CD14-positive monocyte (primary cell): Measurements from ENCODE around the gene LYRM2. TPM values are rescaled to one million over a fixed set of nuclear protein-coding genes. Genes with fewer than 3 reads are reported as not detected.

Experiments used
- DNase-seq, 3 donors: peaks; one replicate each; pipeline ENCODE4 v3.0.0-alpha.2; 2011 to 2022
- H2AFZ ChIP-seq: 2 replicates; pipeline ENCODE4 v1.6.0; 2012; ENCODE audit warnings: mild to moderate bottlenecking, low read depth, low read length, inconsistent platforms; ENCODE audit not compliant: insufficient read depth, poor library complexity, severe bottlenecking
- H3K27ac ChIP-seq, 2 donors: 1 replicate in 1 of 2; 2 replicates in 1 of 2; pipeline ENCODE4 v1.5.1; 2012 to 2013; ENCODE audit warnings: low read length in 2 of 2, control low read depth in 1 of 2, inconsistent platforms in 1 of 2, low read depth in 1 of 2, mild to moderate bottlenecking in 1 of 2
- H3K27me3 ChIP-seq, 2 donors: one replicate each; pipeline versions ENCODE4 v1.6.0 to v1.6.1; 2011 to 2013; ENCODE audit warnings: low read length in 2 of 2; ENCODE audit not compliant: control insufficient read depth in 2 of 2, insufficient read depth in 2 of 2
- H3K36me3 ChIP-seq, 2 donors: replicated peaks in 1 of 2; 1 replicate in 1 of 2; 2 replicates in 1 of 2; pipeline versions ENCODE4 v1.5.1 to v1.6.1; 2012 to 2013; ENCODE audit warnings: low read length in 2 of 2, control low read depth in 1 of 2, inconsistent platforms in 1 of 2, mild to moderate bottlenecking in 1 of 2; ENCODE audit not compliant: insufficient read depth in 2 of 2, control insufficient read depth in 1 of 2
- H3K4me1 ChIP-seq, 2 donors: 1 replicate in 1 of 2; 2 replicates in 1 of 2; pipeline versions ENCODE4 v1.5.1 to v1.6.1; 2012 to 2013; ENCODE audit warnings: low read length in 2 of 2, control low read depth in 1 of 2, inconsistent platforms in 1 of 2, mild to moderate bottlenecking in 1 of 2, moderate library complexity in 1 of 2; ENCODE audit not compliant: insufficient read depth in 2 of 2, control insufficient read depth in 1 of 2
- H3K4me2 ChIP-seq: replicated peaks from 2 replicates; pipeline ENCODE3; 2012; ENCODE audit warnings: low read length, moderate library complexity, mild to moderate bottlenecking; ENCODE audit not compliant: poor library complexity, severe bottlenecking; ENCODE audit errors: extremely low read depth
- H3K4me3 ChIP-seq, 3 experiments: fragments of 200-600 bp in 1 of 3; sonication (generic) in 1 of 3; replicated peaks in 1 of 3; 1 replicate in 2 of 3; 2 replicates in 1 of 3; pipeline ENCODE4 v1.5.1; 2011 to 2013; ENCODE audit warnings: low read length in 3 of 3, mild to moderate bottlenecking in 3 of 3, control low read depth in 2 of 3, low read depth in 2 of 3, inconsistent platforms in 1 of 3, moderate library complexity in 1 of 3
- H3K79me2 ChIP-seq: 2 replicates; pipeline ENCODE4 v1.6.0; 2012; ENCODE audit warnings: mild to moderate bottlenecking, control low read depth, inconsistent platforms, low read length, moderate library complexity; ENCODE audit not compliant: insufficient read depth
- H3K9ac ChIP-seq: 2 replicates; pipeline ENCODE4 v1.6.0; 2017; ENCODE audit warnings: low read length, mild to moderate bottlenecking; ENCODE audit not compliant: insufficient read depth, poor library complexity, severe bottlenecking
- H3K9me3 ChIP-seq, 2 donors: replicated peaks in 1 of 2; 1 replicate in 1 of 2; 2 replicates in 1 of 2; pipeline versions ENCODE4 v1.5.1 to v1.6.1; 2012 to 2013; ENCODE audit warnings: low read length in 2 of 2, control low read depth in 1 of 2; ENCODE audit not compliant: control insufficient read depth in 1 of 2, insufficient read depth in 1 of 2
- H4K20me1 ChIP-seq: 2 replicates; pipeline ENCODE4 v1.6.0; 2012; ENCODE audit warnings: mild to moderate bottlenecking, low read length, control low read depth, moderate library complexity; ENCODE audit not compliant: insufficient read depth
- H3K27ac Mint-ChIP-seq, 7 donors: one replicate each; pipeline ENCODE4 v1.8.0; 2020; ENCODE audit warnings: mild to moderate bottlenecking in 7 of 7, mixed read lengths in 7 of 7, moderate library complexity in 6 of 7, inconsistent platforms in 2 of 7
- H3K27me3 Mint-ChIP-seq, 3 donors: one replicate each; pipeline ENCODE4 v1.8.0; 2021 to 2022; ENCODE audit warnings: low read depth in 3 of 3, mild to moderate bottlenecking in 3 of 3, mixed read lengths in 3 of 3, moderate library complexity in 3 of 3, inconsistent platforms in 1 of 3
- H3K36me3 Mint-ChIP-seq, 2 donors: one replicate each; pipeline ENCODE4 v1.8.0; 2020; ENCODE audit warnings: mixed read lengths in 2 of 2, inconsistent platforms in 1 of 2, mild to moderate bottlenecking in 1 of 2
- H3K4me1 Mint-ChIP-seq: one replicate; pipeline ENCODE4 v1.8.0; 2020; ENCODE audit warnings: mild to moderate bottlenecking, mixed read lengths
- H3K4me3 Mint-ChIP-seq, 2 donors: one replicate each; pipeline ENCODE4 v1.8.0; 2020; ENCODE audit warnings: mild to moderate bottlenecking in 2 of 2, mixed read lengths in 2 of 2, moderate library complexity in 1 of 2
- H3K9me3 Mint-ChIP-seq, 7 donors: one replicate each; pipeline ENCODE4 v1.8.0; 2020 to 2022; ENCODE audit warnings: mixed read lengths in 7 of 7, mild to moderate bottlenecking in 6 of 7, moderate library complexity in 6 of 7, inconsistent platforms in 2 of 7
- CTCF ChIP-seq: fragments of 200-600 bp; IDR thresholded peaks from one replicate; pipeline ENCODE4 v1.8.0; 2022; ENCODE audit warnings: antibody characterized with exemption, mild to moderate bottlenecking
- WGBS: methylation state at CpG from one replicate; pipeline ENCODE4 v1.1.5; 2013; ENCODE audit warnings: missing lambda C conversion rate; ENCODE audit not compliant: insufficient coverage; 5-methylcytosine and 5-hydroxymethylcytosine counted together
- intact Hi-C, 2 donors: fragments of 100-400 bp; cut with micrococcal nuclease; formaldehyde crosslinking; loops; one replicate each; pipeline versions ENCODE4 v1.15.0 to v1.15.1; 2023
- polyA plus RNA-seq, 3 donors: library from polyadenylated mRNA; depleted of rRNA in 1 of 3; unstranded in 2 of 3; stranded (reverse) in 1 of 3; fragments of 300-500 nt in 2 of 3; fragments of >200 nt in 1 of 3; fragmentation: Illumina TruSeq in 2 of 3; gene quantifications; 1 replicate in 2 of 3; 2 replicates in 1 of 3; pipeline ENCODE4 v1.2.3, GENCODE V29; 2012 to 2021

LYRM2 gene
- polyA plus RNA-seq, 3 donors: 13.2 to 64.0 (median 58.1) TPM

- H3K4me1 Mint-ChIP-seq: no peaks in the 10 kb centered on the region
Measured at GRCh38 chr6:89567630-89568390, 70.7 kb downstream of the LYRM2 start.

More at GRCh38 chr6:89567630-89568390, 70.7 kb downstream of the LYRM2 start:
- H3K4me1 ChIP-seq: no peaks in the 10 kb centered on the region
- Mint-ChIP-seq H3K27me3 (peaks cover 0 to 1% (median 0%) of the 10 kb centered on the region in 3 donors), H3K9me3 (peaks cover 0 to 4% (median 0%) of the 10 kb centered on the region in 7 donors), H3K4me3 (no peak overlapping the region), H3K27ac (no peak overlapping the region), H3K36me3 (no peaks in the 10 kb centered on the region)
- no peak overlapping the region for H3K4me3 ChIP-seq
- H3K4me2 ChIP-seq: no peak overlapping the region
- no peak overlapping the region for H2AFZ ChIP-seq
- H3K27ac ChIP-seq: no peak overlapping the region
- H3K9ac ChIP-seq: no peak overlapping the region
- H3K79me2 ChIP-seq: no peaks in the 10 kb centered on the region
- H3K36me3 ChIP-seq: no peaks in the 10 kb centered on the region
- no peak for DNase-seq
- no peaks in the 10 kb centered on the region for H3K9me3 ChIP-seq
- 92% methylated on average over 2 of the region's 6 CpGs for WGBS
- no peaks in the 10 kb centered on the region for H3K27me3 ChIP-seq
- H4K20me1 ChIP-seq: no peaks in the 10 kb centered on the region
- intact Hi-C loops: no loop called here
- TF ChIP-seq CTCF: no peak
